ENCODE measurements around the gene PRIMPOL. TPM values are rescaled to one million over a fixed set of nuclear protein-coding genes. Genes with fewer than 3 reads are reported as not detected.

Gene PRIMPOL
- total and polyA plus RNA-seq, 2 experiments from 2014 or later: 9.1 to 14.5 TPM

GRCh38 chr4:184697956-184698355 is 48.4 kb downstream of the PRIMPOL start:
- no peaks in the 10 kb centered on the region for H3K36me3 ChIP-seq (replicated peaks; ENCODE audit: insufficient read depth, low read depth)
- no peak overlapping the region for H3K4me2 ChIP-seq
- H3K27me3 ChIP-seq: no peaks in the 10 kb centered on the region
- no peaks in the 10 kb centered on the region for H3K9me2 ChIP-seq (replicated peaks; ENCODE audit: insufficient read depth)
- no peaks in the 10 kb centered on the region for H3K79me2 ChIP-seq
- no peak overlapping the region for H3K27ac ChIP-seq
- no peaks in the 10 kb centered on the region for H3K9me3 ChIP-seq (ENCODE audit: low read depth)
- TF ChIP-seq EZH2phosphoT487 (IDR thresholded peaks at IDR 0.05; ENCODE audit: low read depth, severe bottlenecking, unreplicated experiment) (no peak), EZH2 (IDR thresholded peaks at IDR 0.05; ENCODE audit: borderline replicate concordance) (no peak), CTCF (IDR thresholded peaks at IDR 0.05; ENCODE audit: poor library complexity) (no peak)
- H3K4me3 ChIP-seq: no peak overlapping the region
- H2AFZ ChIP-seq: no peak overlapping the region
- no peak for DNase-seq (ENCODE audit: low spot score)
- H4K20me1 ChIP-seq (ENCODE audit: insufficient read depth, poor library complexity, severe bottlenecking): no peaks in the 10 kb centered on the region
- WGBS (ENCODE audit: low lambda C conversion rate, missing lambda C conversion rate): 91% methylated on average over 3 of the region's 3 CpGs
- no peaks in the 10 kb centered on the region for H3K4me1 ChIP-seq (ENCODE audit: insufficient read depth)

- no peaks in the 10 kb centered on the region for H4K20me1 ChIP-seq (ENCODE audit: insufficient read depth, poor library complexity, severe bottlenecking)
- TF ChIP-seq EZH2phosphoT487 (IDR thresholded peaks at IDR 0.05; ENCODE audit: low read depth, severe bottlenecking, unreplicated experiment) (no peak), EZH2 (IDR thresholded peaks at IDR 0.05; ENCODE audit: borderline replicate concordance) (no peak), CTCF (IDR thresholded peaks at IDR 0.05; ENCODE audit: poor library complexity) (no peak)
- H3K27me3 ChIP-seq: no peaks in the 10 kb centered on the region
- no peak for DNase-seq (ENCODE audit: low spot score)
- H3K79me2 ChIP-seq: no peaks in the 10 kb centered on the region
- no peaks in the 10 kb centered on the region for H3K36me3 ChIP-seq (replicated peaks; ENCODE audit: insufficient read depth, low read depth)
- H3K4me3 ChIP-seq: no peak overlapping the region
- 97% methylated on average over 4 of the region's 4 CpGs for WGBS (ENCODE audit: low lambda C conversion rate, missing lambda C conversion rate)
- no peak overlapping the region for H3K4me2 ChIP-seq
- no peaks in the 10 kb centered on the region for H3K4me1 ChIP-seq (ENCODE audit: insufficient read depth)
- H2AFZ ChIP-seq: no peak overlapping the region
- H3K9me3 ChIP-seq (ENCODE audit: low read depth): no peaks in the 10 kb centered on the region
- H3K27ac ChIP-seq: no peak overlapping the region
- H3K9me2 ChIP-seq (replicated peaks; ENCODE audit: insufficient read depth): no peaks in the 10 kb centered on the region
These were observed 50.4 kb downstream of the PRIMPOL start for GRCh38 chr4:184699941-184700340.

- Histone ChIP-seq H2AFZ (no peak overlapping the region), H3K9me3 (ENCODE audit: low read depth) (no peaks in the 10 kb centered on the region), H4K20me1 (ENCODE audit: insufficient read depth, poor library complexity, severe bottlenecking) (no peaks in the 10 kb centered on the region), H3K4me1 (ENCODE audit: insufficient read depth) (no peaks in the 10 kb centered on the region), H3K36me3 (replicated peaks; ENCODE audit: insufficient read depth, low read depth) (no peaks in the 10 kb centered on the region), H3K27me3 (no peaks in the 10 kb centered on the region), H3K4me3 (no peak overlapping the region), H3K79me2 (no peaks in the 10 kb centered on the region), H3K4me2 (no peak overlapping the region), H3K9me2 (replicated peaks; ENCODE audit: insufficient read depth) (no peaks in the 10 kb centered on the region), H3K27ac (no peak overlapping the region)
- no peak for DNase-seq (ENCODE audit: low spot score)
- 89% methylated on average over 2 of the region's 2 CpGs for WGBS (ENCODE audit: low lambda C conversion rate, missing lambda C conversion rate)
- TF ChIP-seq EZH2phosphoT487 (IDR thresholded peaks at IDR 0.05; ENCODE audit: low read depth, severe bottlenecking, unreplicated experiment) (no peak), CTCF (IDR thresholded peaks at IDR 0.05; ENCODE audit: poor library complexity) (no peak), EZH2 (IDR thresholded peaks at IDR 0.05; ENCODE audit: borderline replicate concordance) (no peak)
These were observed 52.6 kb downstream of the PRIMPOL start for GRCh38 chr4:184702114-184702513.

- H3K79me2 ChIP-seq: no peaks in the 10 kb centered on the region
- H3K27me3 ChIP-seq: no peaks in the 10 kb centered on the region
- H3K9me2 ChIP-seq (replicated peaks; ENCODE audit: insufficient read depth): no peaks in the 10 kb centered on the region
- H2AFZ ChIP-seq: no peak overlapping the region
- TF ChIP-seq EZH2 (IDR thresholded peaks at IDR 0.05; ENCODE audit: borderline replicate concordance): no peak
- TF ChIP-seq EZH2phosphoT487 (IDR thresholded peaks at IDR 0.05; ENCODE audit: low read depth, severe bottlenecking, unreplicated experiment): no peak
- no peak for TF ChIP-seq CTCF (IDR thresholded peaks at IDR 0.05; ENCODE audit: poor library complexity)
- H3K4me3 ChIP-seq: no peak overlapping the region
- no peaks in the 10 kb centered on the region for H3K9me3 ChIP-seq (ENCODE audit: low read depth)
- no peaks in the 10 kb centered on the region for H4K20me1 ChIP-seq (ENCODE audit: insufficient read depth, poor library complexity, severe bottlenecking)
- H3K4me2 ChIP-seq: no peak overlapping the region
- no peak overlapping the region for H3K27ac ChIP-seq
- H3K4me1 ChIP-seq (ENCODE audit: insufficient read depth): no peaks in the 10 kb centered on the region
- 97% methylated on average over 5 of the region's 5 CpGs for WGBS (ENCODE audit: low lambda C conversion rate, missing lambda C conversion rate)
- no peaks in the 10 kb centered on the region for H3K36me3 ChIP-seq (replicated peaks; ENCODE audit: insufficient read depth, low read depth)
- DNase-seq (ENCODE audit: low spot score): no peak
These were observed 56.2 kb downstream of the PRIMPOL start for GRCh38 chr4:184705692-184706091.

Measured in hepatocyte (in vitro differentiated cells).